Activated CD8-positive, alpha-beta T cell treated with anti-CD3 and anti-CD28 coated beads for 36 hours (primary cell): ENCODE measurements around the gene MYO18A. TPM values are rescaled to one million over a fixed set of nuclear protein-coding genes. Genes with fewer than 3 reads are reported as not detected.
"Not testable (repeated sequence)": the region's sequence is repeated elsewhere in the genome, so short reads cannot be mapped to it uniquely, and the experiment has no call there.

ENCODE experiments used
- ATAC-seq: fragments of 200-7000 bp; cut with Tn5 transposase; one replicate; pipeline ENCODE4 v1.10.0; 2021; ENCODE audit warnings: mild to moderate bottlenecking, moderate library complexity
- CTCF ChIA-PET: fragments of 350-600 bp; sonication (Branson Sonifier 250); formaldehyde crosslinking; loops from one replicate; lab custom pipeline; 2021; ENCODE audit warnings: antibody characterized with exemption; lab: Charles Lee
- POLR2A ChIA-PET: fragments of 350-600 bp; sonication (Branson Sonifier 250); formaldehyde crosslinking; loops from one replicate; lab custom pipeline; 2021; ENCODE audit warnings: antibody characterized with exemption; lab: Charles Lee
- DNase-seq: peaks from one replicate; pipeline ENCODE4 v3.0.0-alpha.2; 2020
- H3K27ac Mint-ChIP-seq: one replicate; pipeline ENCODE4 v1.8.0; 2021; ENCODE audit warnings: mild to moderate bottlenecking, mixed read lengths
- H3K27me3 Mint-ChIP-seq: one replicate; pipeline ENCODE4 v1.8.0; 2021; ENCODE audit warnings: mixed read lengths
- H3K36me3 Mint-ChIP-seq: one replicate; pipeline ENCODE4 v1.8.0; 2021; ENCODE audit warnings: low read depth, mixed read lengths
- H3K4me1 Mint-ChIP-seq: one replicate; pipeline ENCODE4 v1.8.0; 2021; ENCODE audit warnings: low read depth, mixed read lengths
- H3K4me3 Mint-ChIP-seq: one replicate; pipeline ENCODE4 v1.8.0; 2021; ENCODE audit warnings: mild to moderate bottlenecking, moderate library complexity, mixed read lengths
- H3K9me3 Mint-ChIP-seq: one replicate; pipeline ENCODE4 v1.8.0; 2021; ENCODE audit warnings: mixed read lengths
- intact Hi-C: fragments of 100-400 bp; cut with micrococcal nuclease; formaldehyde crosslinking; loops from one replicate; pipeline ENCODE4 v1.10.0; 2022
- total RNA-seq, 2 experiments: library from RNA; stranded (reverse); gene quantifications; one replicate each; pipeline ENCODE4 v1.2.3, GENCODE V29; 2021
- TF ChIP-seq, protein P1 (sequence below): fragments of 200-600 bp; IDR thresholded peaks from one replicate; pipeline ENCODE4 v1.8.0; 2022; ENCODE audit warnings: antibody characterized with exemption, mild to moderate bottlenecking

Gene MYO18A
- total RNA-seq, 2 experiments from 2014 or later: 27.5 to 29.4 TPM

DNA sequence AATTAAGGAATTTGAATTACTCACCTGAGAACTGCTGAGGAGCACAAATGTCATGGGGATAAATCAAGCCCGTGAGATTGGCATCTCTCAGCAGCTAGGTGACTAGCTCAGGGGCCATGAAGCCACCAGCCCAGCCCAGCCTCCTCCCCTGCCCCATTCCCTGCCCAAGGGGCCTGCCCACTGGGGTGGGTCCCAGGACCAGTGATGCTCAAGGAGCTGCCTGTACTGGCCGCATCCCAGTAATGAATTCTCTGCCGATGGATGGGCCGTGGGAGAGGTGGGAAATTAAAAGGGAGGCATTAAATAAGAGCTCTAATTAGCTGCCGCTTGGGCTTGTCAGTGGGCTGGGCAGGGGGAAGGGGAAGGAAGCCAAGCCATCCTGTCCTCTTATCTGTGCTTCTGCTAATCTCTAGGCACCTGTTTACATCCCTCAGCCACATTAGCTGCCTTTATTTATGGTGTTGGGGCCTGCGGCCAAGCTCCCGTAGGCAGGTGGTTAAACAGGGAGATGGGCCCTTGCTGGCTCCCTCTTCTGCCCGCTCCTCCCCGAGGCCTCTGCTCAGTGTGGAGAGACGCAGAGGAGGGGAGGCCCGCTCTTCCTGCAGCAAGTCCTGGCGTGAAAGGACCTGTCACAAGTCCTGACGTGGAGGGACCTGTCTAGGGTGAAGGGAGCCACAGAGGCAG, 88.5 kb downstream of the MYO18A start:
- POLR2A ChIA-PET: interaction anchor here (0.8 to 1.4 kb wide), 3 partner anchors 70 to 138 kb away, joined by 3 to 5 read pairs (median 3); no protein-coding TSS in a partner anchor
- H3K36me3 Mint-ChIP-seq: peaks cover 4% of the 10 kb centered on the region

DNA sequence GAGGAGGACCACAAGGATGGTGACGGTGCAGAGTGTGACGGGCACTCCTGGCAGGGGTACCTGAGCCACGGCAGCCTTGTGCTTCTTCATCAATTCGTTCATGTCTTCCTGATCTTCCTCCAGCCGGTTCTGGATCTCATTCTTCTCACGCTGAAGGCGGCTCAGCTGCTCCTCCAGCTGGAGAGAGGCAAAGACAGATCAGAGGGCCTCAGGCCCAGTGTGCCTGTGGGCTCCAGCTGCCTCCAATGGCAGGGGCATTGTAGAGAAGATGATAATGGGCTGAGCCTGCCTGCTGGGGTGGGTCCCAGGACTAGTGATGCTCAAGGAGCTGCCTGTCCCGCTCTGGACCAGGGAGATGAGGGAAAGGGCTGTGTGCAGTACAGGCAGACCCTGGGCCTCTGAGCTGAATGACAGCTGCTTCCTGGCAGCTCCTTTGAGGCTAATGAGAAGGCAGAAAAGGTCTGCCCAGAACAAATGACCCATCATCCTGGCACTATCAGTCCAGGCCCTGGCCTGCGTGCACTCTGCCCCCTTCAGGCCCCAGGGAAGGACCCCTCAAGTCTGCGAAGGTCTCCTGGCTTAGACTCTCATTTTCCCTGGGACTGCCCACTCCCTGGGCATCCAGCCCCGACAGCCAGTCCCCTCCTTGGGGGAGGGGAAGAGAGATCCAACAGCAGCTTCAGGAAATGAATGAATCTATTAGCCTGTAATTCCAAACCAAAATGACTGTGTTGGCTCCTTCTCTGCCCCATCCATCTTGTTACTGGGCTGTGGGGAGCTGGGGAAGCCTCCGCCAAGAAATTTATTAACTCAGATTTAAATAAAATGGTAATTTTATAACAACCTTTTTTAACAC, 89.2 kb downstream of the MYO18A start:
- intact Hi-C loops: no loop called here
- TF ChIP-seq, protein P1, sequence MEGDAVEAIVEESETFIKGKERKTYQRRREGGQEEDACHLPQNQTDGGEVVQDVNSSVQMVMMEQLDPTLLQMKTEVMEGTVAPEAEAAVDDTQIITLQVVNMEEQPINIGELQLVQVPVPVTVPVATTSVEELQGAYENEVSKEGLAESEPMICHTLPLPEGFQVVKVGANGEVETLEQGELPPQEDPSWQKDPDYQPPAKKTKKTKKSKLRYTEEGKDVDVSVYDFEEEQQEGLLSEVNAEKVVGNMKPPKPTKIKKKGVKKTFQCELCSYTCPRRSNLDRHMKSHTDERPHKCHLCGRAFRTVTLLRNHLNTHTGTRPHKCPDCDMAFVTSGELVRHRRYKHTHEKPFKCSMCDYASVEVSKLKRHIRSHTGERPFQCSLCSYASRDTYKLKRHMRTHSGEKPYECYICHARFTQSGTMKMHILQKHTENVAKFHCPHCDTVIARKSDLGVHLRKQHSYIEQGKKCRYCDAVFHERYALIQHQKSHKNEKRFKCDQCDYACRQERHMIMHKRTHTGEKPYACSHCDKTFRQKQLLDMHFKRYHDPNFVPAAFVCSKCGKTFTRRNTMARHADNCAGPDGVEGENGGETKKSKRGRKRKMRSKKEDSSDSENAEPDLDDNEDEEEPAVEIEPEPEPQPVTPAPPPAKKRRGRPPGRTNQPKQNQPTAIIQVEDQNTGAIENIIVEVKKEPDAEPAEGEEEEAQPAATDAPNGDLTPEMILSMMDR: no peak
- Mint-ChIP-seq H3K4me3 (no peak overlapping the region), H3K9me3 (no peaks in the 10 kb centered on the region), H3K27me3 (no peaks in the 10 kb centered on the region), H3K4me1 (no peaks in the 10 kb centered on the region), H3K36me3 (peaks cover 7% of the 10 kb centered on the region), H3K27ac (no peak overlapping the region)
- no peak for ATAC-seq
- no peak for DNase-seq
- ChIA-PET CTCF (interaction anchor here (0.9 to 5.7 kb wide), 6 partner anchors 21 to 137 kb away, joined by 3 to 33 read pairs (median 8); no protein-coding TSS in a partner anchor), POLR2A (interaction anchor here (0.8 to 1.4 kb wide), 2 partner anchors 69 to 101 kb away, joined by 3 read pairs; no protein-coding TSS in a partner anchor)

More for the DNA sequence above, 88.5 kb downstream of the MYO18A start:
- Mint-ChIP-seq H3K9me3 (no peaks in the 10 kb centered on the region), H3K4me3 (no peak overlapping the region), H3K27ac (no peak overlapping the region), H3K4me1 (no peaks in the 10 kb centered on the region), H3K27me3 (no peaks in the 10 kb centered on the region)
- no peak for DNase-seq
- intact Hi-C loops: no loop called here
- ATAC-seq: no peak
- CTCF ChIA-PET: interaction anchor here (1.4 to 5.7 kb wide), 5 partner anchors 10 to 138 kb away, joined by 3 to 33 read pairs (median 9); no protein-coding TSS in a partner anchor
- TF ChIP-seq, protein P1: no peak

DNA sequence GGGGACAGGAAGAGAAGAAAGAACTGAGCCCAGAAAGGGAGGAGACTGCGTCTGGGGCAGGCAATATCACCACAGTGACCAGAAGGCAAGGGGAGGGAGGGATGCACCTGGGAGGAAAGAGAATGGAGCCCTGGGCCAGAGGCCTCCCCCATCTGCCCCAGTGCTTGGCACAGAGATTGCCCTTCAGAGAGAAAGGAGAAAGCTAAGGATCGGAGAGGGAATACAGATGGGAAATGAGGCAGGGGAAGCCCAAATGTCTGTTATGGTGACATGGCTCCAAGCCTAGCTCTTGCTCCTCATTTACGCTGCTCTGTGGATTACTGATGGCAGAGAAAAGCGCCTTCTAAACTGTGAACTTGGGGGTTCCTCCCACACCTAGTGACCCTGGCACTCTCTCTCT, 90.1 kb downstream of the MYO18A start:
- no peak for ATAC-seq
- TF ChIP-seq, protein P1: no peak
- H3K27ac Mint-ChIP-seq: no peak overlapping the region
- H3K36me3 Mint-ChIP-seq: peaks cover 8% of the 10 kb centered on the region
- DNase-seq: no peak
- intact Hi-C loops: no loop called here
- H3K9me3 Mint-ChIP-seq: no peaks in the 10 kb centered on the region
- H3K4me1 Mint-ChIP-seq: no peaks in the 10 kb centered on the region
- no peaks in the 10 kb centered on the region for H3K27me3 Mint-ChIP-seq
- no peak overlapping the region for H3K4me3 Mint-ChIP-seq
- ChIA-PET CTCF (interaction anchor here (0.9 to 5.7 kb wide), 4 partner anchors 22 to 124 kb away, joined by 3 to 33 read pairs (median 8); no protein-coding TSS in a partner anchor), POLR2A (no interaction called here)

DNA sequence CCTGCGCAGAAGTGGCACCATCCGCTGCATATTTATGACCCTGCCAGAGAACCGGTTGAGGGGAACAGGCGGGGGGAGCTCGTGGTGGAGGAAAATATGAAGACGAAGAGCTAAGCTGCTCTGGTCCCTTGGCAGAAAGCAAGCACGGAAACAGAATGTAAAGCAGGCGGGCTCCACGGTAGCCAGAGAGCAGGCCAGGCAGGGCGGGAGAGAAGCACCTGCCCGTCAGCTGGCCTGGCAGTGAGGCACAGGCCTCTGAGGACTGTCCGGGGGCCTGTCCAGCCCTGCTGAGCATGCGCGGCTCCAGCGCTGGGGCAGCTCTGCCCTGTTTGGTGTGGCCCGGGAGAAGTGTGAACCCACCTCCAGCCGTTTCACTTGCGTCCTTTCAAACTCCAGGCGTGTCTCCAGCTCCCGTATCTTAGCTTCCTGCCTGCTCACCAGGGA, 90.6 kb downstream of the MYO18A start:
- Mint-ChIP-seq H3K4me3 (no peak overlapping the region), H3K27me3 (no peaks in the 10 kb centered on the region), H3K9me3 (no peaks in the 10 kb centered on the region), H3K27ac (no peak overlapping the region), H3K4me1 (no peaks in the 10 kb centered on the region), H3K36me3 (peaks cover 8% of the 10 kb centered on the region)
- POLR2A ChIA-PET: no interaction called here
- DNase-seq (no peak), ATAC-seq (no peak)
- intact Hi-C loops: no loop called here
- CTCF ChIA-PET: interaction anchor here (1.9 to 5.7 kb wide), 3 partner anchors 22 to 124 kb away, joined by 7 to 33 read pairs (median 9); no protein-coding TSS in a partner anchor
- TF ChIP-seq, protein P1: no peak

DNA sequence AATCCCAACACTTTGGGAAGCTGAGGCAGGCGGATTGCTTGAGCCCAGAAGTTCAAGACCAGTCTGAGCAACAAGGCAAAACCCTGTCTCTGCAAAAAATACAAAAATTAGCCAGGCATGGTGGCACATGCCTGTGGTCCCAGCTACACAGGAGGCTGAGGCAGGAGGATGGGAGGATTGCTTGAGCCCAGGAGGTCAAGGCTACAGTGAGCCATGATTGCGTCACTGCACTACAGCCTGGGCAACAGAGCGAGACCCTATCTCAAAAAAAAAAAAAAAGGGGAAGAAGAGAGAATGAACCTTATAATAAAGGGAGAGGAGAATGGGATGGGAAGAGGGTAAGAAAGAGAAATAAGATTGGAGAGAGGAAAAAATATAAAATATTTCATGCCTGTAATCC, 91.4 kb downstream of the MYO18A start:
- CTCF ChIA-PET: interaction anchor here (1.9 to 5.7 kb wide), 2 partner anchors 23 to 28 kb away, joined by 7 to 33 read pairs; no protein-coding TSS in a partner anchor
- H3K27me3 Mint-ChIP-seq, DNase-seq, H3K36me3 Mint-ChIP-seq, H3K9me3 Mint-ChIP-seq, H3K4me3 Mint-ChIP-seq, H3K4me1 Mint-ChIP-seq, ATAC-seq, intact Hi-C loops, H3K27ac Mint-ChIP-seq: not testable (repeated sequence)
- POLR2A ChIA-PET: interaction anchor here (1.6 kb wide), 1 partner anchor 28 kb away, joined by 5 read pairs; no protein-coding TSS in a partner anchor
